GM12878 (cell line): ENCODE measurements around the gene ATG5. TPM values are rescaled to one million over a fixed set of nuclear protein-coding genes. Genes with fewer than 3 reads are reported as not detected.
A peak's percentile ranks its signal among the peaks of the same experiment; 100 is the strongest.

Source experiments
- ATAC-seq: fragments of 200-7000 bp; cut with Tn5 transposase; 3 replicates; pipeline ENCODE4 v1.9.1; 2020; ENCODE audit warnings: mild to moderate bottlenecking, moderate library complexity
- BruUV-seq: library from RNA; stranded (reverse); fragments of 400-500 nt; replicated peaks from 2 replicates; lab custom pipeline; 2021; lab: Mats Ljungman, UMichigan
- CTCF ChIA-PET: fragments of 300-600 bp; sonication (Branson Sonifier 250); formaldehyde crosslinking; extraction: SDS; loops from one replicate; lab custom pipeline; 2021; ENCODE audit warnings: inconsistent platforms; lab: Yijun Ruan, JAX
- POLR2A ChIA-PET: fragments of 350-600 bp; formaldehyde crosslinking; extraction: SDS; loops from one replicate; lab custom pipeline; 2021; ENCODE audit warnings: inconsistent platforms; lab: Charles Lee
- RAD21 ChIA-PET: fragments of 300-600 bp; sonication (Branson Sonifier 250); formaldehyde crosslinking; loops from one replicate; lab custom pipeline; 2023; ENCODE audit warnings: antibody characterized with exemption; ENCODE audit not compliant: unreplicated experiment; lab: Charles Lee
- SMC1A ChIA-PET: fragments of 300-600 bp; sonication (Branson Sonifier 250); formaldehyde crosslinking; loops from one replicate; lab custom pipeline; 2023; ENCODE audit not compliant: unreplicated experiment, uncharacterized antibody; lab: Charles Lee
- DNase-seq: peaks from one replicate; pipeline ENCODE4 v3.0.0-alpha.2; 2011; ENCODE audit warnings: low read depth, low spot score
- FAIRE-seq: peaks from 3 replicates; lab custom pipeline; 2011; peaks lifted over from hg19 to GRCh38; lab: Jason Lieb, UNC
- H2AFZ ChIP-seq: 2 replicates; pipeline ENCODE4 v1.6.0; 2011; ENCODE audit warnings: low read depth, low read length, control low read depth; ENCODE audit not compliant: control insufficient read depth
- H3K27ac ChIP-seq: 2 replicates; pipeline ENCODE4 v1.5.1; 2011; ENCODE audit warnings: control low read depth; ENCODE audit not compliant: control insufficient read depth, insufficient read depth
- H3K27me3 ChIP-seq, 2 experiments: replicated peaks in 1 of 2; 2 replicates each; pipeline versions ENCODE4 v1.6.0 to v1.6.1; 2011; ENCODE audit warnings: low read length in 1 of 2; ENCODE audit not compliant: control insufficient read depth in 2 of 2, insufficient read depth in 2 of 2
- H3K36me3 ChIP-seq, 2 experiments: 2 replicates each; pipeline ENCODE4 v1.5.1; 2011; ENCODE audit warnings: low read length in 1 of 2; ENCODE audit not compliant: control insufficient read depth in 2 of 2, insufficient read depth in 2 of 2
- H3K4me1 ChIP-seq: 2 replicates; pipeline ENCODE4 v1.6.1; 2011; ENCODE audit warnings: mild to moderate bottlenecking, low read length, moderate library complexity, mixed read lengths; ENCODE audit not compliant: control insufficient read depth, insufficient read depth
- H3K4me2 ChIP-seq: 2 replicates; pipeline ENCODE4 v1.6.0; 2011; ENCODE audit warnings: control low read depth; ENCODE audit not compliant: control insufficient read depth, insufficient read depth
- H3K4me3 ChIP-seq: fragments of 200-600 bp; sonication (generic); 2 replicates; pipeline ENCODE4 v1.5.1; 2016
- H3K79me2 ChIP-seq: 2 replicates; pipeline ENCODE4 v1.6.0; 2011; ENCODE audit warnings: low read length; ENCODE audit not compliant: control insufficient read depth, insufficient read depth
- H3K9ac ChIP-seq: 2 replicates; pipeline ENCODE4 v1.8.0; 2011; ENCODE audit warnings: low read length, control low read depth, mixed read lengths; ENCODE audit not compliant: control insufficient read depth, insufficient read depth
- H3K9me3 ChIP-seq: replicated peaks from 3 replicates; pipeline ENCODE4 v1.5.1; 2011; ENCODE audit warnings: mild to moderate bottlenecking, low read length; ENCODE audit not compliant: control insufficient read depth, insufficient read depth
- H4K20me1 ChIP-seq: 2 replicates; pipeline ENCODE4 v1.6.0; 2011; ENCODE audit not compliant: control insufficient read depth, insufficient read depth
- CTCF ChIP-seq, 3 experiments: IDR thresholded peaks in 2 of 3; conservative IDR thresholded peaks in 1 of 3; 2 replicates each; pipeline ENCODE4 v1.5.1; 2011; ENCODE audit warnings: low read depth in 3 of 3, low read length in 3 of 3, mild to moderate bottlenecking in 3 of 3, control low read depth in 2 of 3, moderate library complexity in 2 of 3, inconsistent platforms in 1 of 3, mixed read lengths in 1 of 3; ENCODE audit not compliant: control insufficient read depth in 2 of 3, insufficient read depth in 1 of 3; ENCODE audit errors: extremely low read depth in 1 of 3
- JUNB ChIP-seq: IDR thresholded peaks from 2 replicates; pipeline ENCODE4 v1.6.1; 2016; ENCODE audit warnings: antibody characterized with exemption, mild to moderate bottlenecking
- KDM1A ChIP-seq: fragments of 200-600 bp; sonication (generic); IDR thresholded peaks from 2 replicates; pipeline ENCODE4 v1.6.1; 2016; ENCODE audit warnings: borderline replicate concordance
- NFXL1 ChIP-seq: fragments of 450-650 bp; IDR thresholded peaks from 2 replicates; pipeline ENCODE4 v1.6.1; 2017; ENCODE audit warnings: antibody characterized with exemption, mild to moderate bottlenecking, borderline replicate concordance
- NRF1 ChIP-seq: conservative IDR thresholded peaks from 2 replicates; pipeline ENCODE4 v1.6.1; 2011; ENCODE audit warnings: mild to moderate bottlenecking, low read depth, low read length, improper control_type of control experiment
- RUNX3 ChIP-seq: IDR thresholded peaks from 2 replicates; pipeline ENCODE4 v1.6.1; 2012; ENCODE audit warnings: low read length, inconsistent platforms
- SIX5 ChIP-seq: IDR thresholded peaks from 2 replicates; pipeline ENCODE4 v1.6.1; 2011; ENCODE audit warnings: mild to moderate bottlenecking, low read depth, low read length, moderate library complexity; ENCODE audit not compliant: severe bottlenecking
- SUPT20H ChIP-seq: IDR thresholded peaks from 2 replicates; pipeline ENCODE4 v1.6.1; 2011; ENCODE audit warnings: low read depth, mild to moderate bottlenecking, low read length, moderate library complexity, borderline replicate concordance; ENCODE audit not compliant: control insufficient read depth
- ZBED1 ChIP-seq: IDR thresholded peaks from 2 replicates; pipeline ENCODE4 v1.6.1; 2016; ENCODE audit warnings: borderline replicate concordance
- WGBS: methylation state at CpG from one replicate; pipeline ENCODE4 v1.1.6; 2016; ENCODE audit warnings: low lambda C conversion rate; ENCODE audit not compliant: insufficient replicate concordance, insufficient coverage; ENCODE audit errors: missing lambda C conversion rate; 5-methylcytosine and 5-hydroxymethylcytosine counted together
- in situ Hi-C: fragments of 300-500 bp; cut with MboI; formaldehyde crosslinking; loops from 9 replicates; pipeline ENCODE4 v1.14.3; 2018; ENCODE audit warnings: mixed read lengths
- intact Hi-C: fragments of 100-400 bp; cut with micrococcal nuclease; formaldehyde crosslinking; loops from one replicate; pipeline ENCODE4 v1.14.2; 2022; ENCODE audit not compliant: unreplicated experiment
- polyA plus RNA-seq, 11 experiments: library from polyadenylated mRNA; depleted of rRNA in 4 of 11; unstranded in 6 of 11; stranded (reverse) in 5 of 11; fragments of >200 nt; fragmentation: Nextera tagmentation in 4 of 11; fragmentation: Illumina TruSeq in 1 of 11; extraction: Ambion mirVana in 4 of 11; extraction: Trizol in 1 of 11; gene quantifications; 1 replicate in 1 of 11; 2 replicates in 10 of 11; pipeline versions ENCODE4 v1.2.1 to v1.2.3, GENCODE V29; 2011 to 2016; ENCODE audit warnings: inconsistent platforms in 2 of 11, missing spikeins in 2 of 11, low read depth in 1 of 11
- total RNA-seq, 4 experiments: library from RNA; depleted of rRNA in 3 of 4; stranded (reverse); fragments of >200 nt in 3 of 4; fragmentation: Illumina TruSeq in 1 of 4; extraction: Trizol in 1 of 4; gene quantifications; 2 replicates each; pipeline versions ENCODE4 v1.2.1 to v1.2.3, GENCODE V29; 2013 to 2021

ATG5 gene
- total and polyA plus RNA-seq, 10 of the 15 experiments (the other 5 are each of a cell fraction or from before 2014, with no cell fraction given) = 12.9 to 51.8 (median 23.9) TPM

GRCh38 chr6:106279179-106279578 is 46.4 kb downstream of the ATG5 start (continued):
- no peak for TF ChIP-seq CTCF (IDR thresholded peaks at IDR 0.05 in 2 of 3, conservative IDR thresholded peaks at IDR 0.05 in 1 of 3; ENCODE audit: control insufficient read depth in 2 of 3, extremely low read depth in 1 of 3, insufficient read depth in 1 of 3, low read depth in 3 of 3, low read length in 3 of 3)
- no peak for TF ChIP-seq NFXL1
- no peak for TF ChIP-seq ZBED1
- no peak for TF ChIP-seq SUPT20H
- no peak for TF ChIP-seq NRF1
- TF ChIP-seq SIX5 = no peak

DNA sequence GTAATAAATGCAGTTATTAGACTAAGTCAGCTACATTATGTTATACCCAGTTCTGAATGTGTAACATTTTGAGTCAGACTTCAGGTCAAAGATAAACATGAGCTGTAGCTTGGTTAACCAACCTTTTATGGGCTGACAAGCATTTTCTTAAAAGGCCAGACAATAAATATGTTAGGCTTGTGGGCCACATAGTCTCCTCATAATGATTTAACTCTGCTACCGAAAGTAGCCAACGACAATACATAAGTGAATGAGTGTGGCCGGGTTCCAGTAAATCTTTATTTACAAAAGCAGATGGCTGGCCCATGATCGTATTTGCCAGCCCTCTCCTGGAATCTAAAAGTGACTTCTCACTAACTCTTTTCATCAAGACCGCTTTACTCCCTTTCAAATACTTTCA is 49.9 kb downstream of the ATG5 start:
- Histone ChIP-seq H4K20me1 (no peaks in the 10 kb centered on the region), H3K36me3 (no peaks in the 10 kb centered on the region; a peak in 1 of 4 replicates), H3K4me2 (no peak overlapping the region), H3K4me1 (peaks cover 23% of the 10 kb centered on the region), H2AFZ (no peak overlapping the region), H3K27me3 (no peaks in the 10 kb centered on the region), H3K9ac (no peak overlapping the region), H3K4me3 (no peak overlapping the region), H3K79me2 (peaks cover 4% of the 10 kb centered on the region), H3K9me3 (no peaks in the 10 kb centered on the region), H3K27ac (no peak overlapping the region; the same call in 1 of the 2 replicates)
- WGBS = 14% methylated on average over 5 of the region's 5 CpGs
- ChIA-PET CTCF (interaction anchor here (0.7 to 3.5 kb wide), 7 partner anchors 9 to 844 kb away, joined by 3 to 15 read pairs (median 4); no protein-coding TSS in a partner anchor), POLR2A (no interaction called here), SMC1A (interaction anchor here (1.1 to 3.9 kb wide), 8 partner anchors 8 to 60 kb away, joined by 3 to 30 read pairs (median 6); no protein-coding TSS in a partner anchor), RAD21 (interaction anchor here (1.2 to 2.4 kb wide), 2 partner anchors 27 to 52 kb away, joined by 5 to 9 read pairs; no protein-coding TSS in a partner anchor)
- no TSS peak for BruUV-seq
- intact Hi-C loops (no loop called here), in situ Hi-C loops (loop anchor here (25.0 kb wide), 1 partner anchor 1188 kb away; no protein-coding TSS in a partner anchor)
- ATAC-seq (peak; percentile 36; the same call in 1 of the 3 replicates), DNase-seq (no peak), FAIRE-seq (no peak)
- TF ChIP-seq JUNB (0 out of 2 replicates have a peak, but pooled peaks have one; percentile 33), RUNX3 (peak; percentile 63), KDM1A (no peak)
